CD14-positive monocyte (primary cell): ENCODE measurements around the gene GPR183. TPM values are rescaled to one million over a fixed set of nuclear protein-coding genes. Genes with fewer than 3 reads are reported as not detected.

Experiments
- DNase-seq, 3 donors: peaks; one replicate each; pipeline ENCODE4 v3.0.0-alpha.2; 2011 to 2022
- H2AFZ ChIP-seq: 2 replicates; pipeline ENCODE4 v1.6.0; 2012; ENCODE audit warnings: mild to moderate bottlenecking, low read depth, low read length, inconsistent platforms; ENCODE audit not compliant: insufficient read depth, poor library complexity, severe bottlenecking
- H3K27ac ChIP-seq, 2 donors: 1 replicate in 1 of 2; 2 replicates in 1 of 2; pipeline ENCODE4 v1.5.1; 2012 to 2013; ENCODE audit warnings: low read length in 2 of 2, control low read depth in 1 of 2, inconsistent platforms in 1 of 2, low read depth in 1 of 2, mild to moderate bottlenecking in 1 of 2
- H3K27me3 ChIP-seq, 2 donors: one replicate each; pipeline versions ENCODE4 v1.6.0 to v1.6.1; 2011 to 2013; ENCODE audit warnings: low read length in 2 of 2; ENCODE audit not compliant: control insufficient read depth in 2 of 2, insufficient read depth in 2 of 2
- H3K36me3 ChIP-seq, 2 donors: replicated peaks in 1 of 2; 1 replicate in 1 of 2; 2 replicates in 1 of 2; pipeline versions ENCODE4 v1.5.1 to v1.6.1; 2012 to 2013; ENCODE audit warnings: low read length in 2 of 2, control low read depth in 1 of 2, inconsistent platforms in 1 of 2, mild to moderate bottlenecking in 1 of 2; ENCODE audit not compliant: insufficient read depth in 2 of 2, control insufficient read depth in 1 of 2
- H3K4me1 ChIP-seq, 2 donors: 1 replicate in 1 of 2; 2 replicates in 1 of 2; pipeline versions ENCODE4 v1.5.1 to v1.6.1; 2012 to 2013; ENCODE audit warnings: low read length in 2 of 2, control low read depth in 1 of 2, inconsistent platforms in 1 of 2, mild to moderate bottlenecking in 1 of 2, moderate library complexity in 1 of 2; ENCODE audit not compliant: insufficient read depth in 2 of 2, control insufficient read depth in 1 of 2
- H3K4me2 ChIP-seq: replicated peaks from 2 replicates; pipeline ENCODE3; 2012; ENCODE audit warnings: low read length, moderate library complexity, mild to moderate bottlenecking; ENCODE audit not compliant: poor library complexity, severe bottlenecking; ENCODE audit errors: extremely low read depth
- H3K4me3 ChIP-seq, 3 experiments: fragments of 200-600 bp in 1 of 3; sonication (generic) in 1 of 3; replicated peaks in 1 of 3; 1 replicate in 2 of 3; 2 replicates in 1 of 3; pipeline ENCODE4 v1.5.1; 2011 to 2013; ENCODE audit warnings: low read length in 3 of 3, mild to moderate bottlenecking in 3 of 3, control low read depth in 2 of 3, low read depth in 2 of 3, inconsistent platforms in 1 of 3, moderate library complexity in 1 of 3
- H3K79me2 ChIP-seq: 2 replicates; pipeline ENCODE4 v1.6.0; 2012; ENCODE audit warnings: mild to moderate bottlenecking, control low read depth, inconsistent platforms, low read length, moderate library complexity; ENCODE audit not compliant: insufficient read depth
- H3K9ac ChIP-seq: 2 replicates; pipeline ENCODE4 v1.6.0; 2017; ENCODE audit warnings: low read length, mild to moderate bottlenecking; ENCODE audit not compliant: insufficient read depth, poor library complexity, severe bottlenecking
- H3K9me3 ChIP-seq, 2 donors: replicated peaks in 1 of 2; 1 replicate in 1 of 2; 2 replicates in 1 of 2; pipeline versions ENCODE4 v1.5.1 to v1.6.1; 2012 to 2013; ENCODE audit warnings: low read length in 2 of 2, control low read depth in 1 of 2; ENCODE audit not compliant: control insufficient read depth in 1 of 2, insufficient read depth in 1 of 2
- H4K20me1 ChIP-seq: 2 replicates; pipeline ENCODE4 v1.6.0; 2012; ENCODE audit warnings: mild to moderate bottlenecking, low read length, control low read depth, moderate library complexity; ENCODE audit not compliant: insufficient read depth
- H3K27ac Mint-ChIP-seq, 7 donors: one replicate each; pipeline ENCODE4 v1.8.0; 2020; ENCODE audit warnings: mild to moderate bottlenecking in 7 of 7, mixed read lengths in 7 of 7, moderate library complexity in 6 of 7, inconsistent platforms in 2 of 7
- H3K27me3 Mint-ChIP-seq, 3 donors: one replicate each; pipeline ENCODE4 v1.8.0; 2021 to 2022; ENCODE audit warnings: low read depth in 3 of 3, mild to moderate bottlenecking in 3 of 3, mixed read lengths in 3 of 3, moderate library complexity in 3 of 3, inconsistent platforms in 1 of 3
- H3K36me3 Mint-ChIP-seq, 2 donors: one replicate each; pipeline ENCODE4 v1.8.0; 2020; ENCODE audit warnings: mixed read lengths in 2 of 2, inconsistent platforms in 1 of 2, mild to moderate bottlenecking in 1 of 2
- H3K4me1 Mint-ChIP-seq: one replicate; pipeline ENCODE4 v1.8.0; 2020; ENCODE audit warnings: mild to moderate bottlenecking, mixed read lengths
- H3K4me3 Mint-ChIP-seq, 2 donors: one replicate each; pipeline ENCODE4 v1.8.0; 2020; ENCODE audit warnings: mild to moderate bottlenecking in 2 of 2, mixed read lengths in 2 of 2, moderate library complexity in 1 of 2
- H3K9me3 Mint-ChIP-seq, 7 donors: one replicate each; pipeline ENCODE4 v1.8.0; 2020 to 2022; ENCODE audit warnings: mixed read lengths in 7 of 7, mild to moderate bottlenecking in 6 of 7, moderate library complexity in 6 of 7, inconsistent platforms in 2 of 7
- whole genome bisulfite sequencing: methylation state at CpG from one replicate; pipeline ENCODE4 v1.1.5; 2013; ENCODE audit warnings: missing lambda C conversion rate; ENCODE audit not compliant: insufficient coverage; 5-methylcytosine and 5-hydroxymethylcytosine counted together
- intact Hi-C, 2 donors: fragments of 100-400 bp; cut with micrococcal nuclease; formaldehyde crosslinking; loops; one replicate each; pipeline versions ENCODE4 v1.15.0 to v1.15.1; 2023
- polyA plus RNA-seq, 3 donors: library from polyadenylated mRNA; depleted of rRNA in 1 of 3; unstranded in 2 of 3; stranded (reverse) in 1 of 3; fragments of 300-500 nt in 2 of 3; fragments of >200 nt in 1 of 3; fragmentation: Illumina TruSeq in 2 of 3; gene quantifications; 1 replicate in 2 of 3; 2 replicates in 1 of 3; pipeline ENCODE4 v1.2.3, GENCODE V29; 2012 to 2021
- TF ChIP-seq, protein P1 (sequence below): fragments of 200-600 bp; IDR thresholded peaks from one replicate; pipeline ENCODE4 v1.8.0; 2022; ENCODE audit warnings: antibody characterized with exemption, mild to moderate bottlenecking

GPR183 gene
- polyA plus RNA-seq, 3 donors: 190 to 459 (median 288) TPM

DNA sequence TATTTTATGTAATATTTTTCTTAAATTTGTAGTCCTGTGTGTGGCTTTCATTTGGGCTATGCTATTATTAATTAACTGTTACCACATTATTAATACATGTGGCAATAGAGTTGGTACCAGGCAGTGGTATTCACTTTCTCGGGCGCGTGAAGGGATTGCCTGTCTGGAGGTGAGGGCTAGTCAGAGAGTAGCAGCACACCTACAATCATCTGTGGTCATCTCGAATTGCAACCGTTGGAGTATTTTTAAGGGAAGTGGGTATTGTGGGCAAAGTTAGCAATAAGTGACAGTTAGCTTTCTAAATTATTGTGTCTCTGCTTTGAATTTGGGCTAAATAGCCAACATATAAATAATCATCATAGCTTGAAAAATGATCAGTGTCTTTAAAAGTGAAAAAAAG is 29.0 kb downstream of the GPR183 start:
- H3K9ac ChIP-seq: no peak overlapping the region
- peaks cover 0 to 2% (median 0%) of the 10 kb centered on the region in 3 donors for H3K27me3 Mint-ChIP-seq
- H3K36me3 Mint-ChIP-seq: peaks cover 53 to 59% of the 10 kb centered on the region in 2 donors
- peak overlapping the region; percentile 83 to 100 (median 98) for H3K27ac Mint-ChIP-seq
- no peaks in the 10 kb centered on the region for H3K9me3 ChIP-seq
- no peaks in the 10 kb centered on the region for H4K20me1 ChIP-seq
- H3K4me2 ChIP-seq: peak overlapping the region; percentile 22
- no peak overlapping the region for H2AFZ ChIP-seq
- no peaks in the 10 kb centered on the region for H3K27me3 ChIP-seq
- peak in 2 of 3 donors; percentile 57 to 61 for DNase-seq
- 0% methylated on average over 2 of the region's 5 CpGs for WGBS
- H3K9me3 Mint-ChIP-seq: peaks cover 0 to 2% (median 0%) of the 10 kb centered on the region in 7 donors
- TF ChIP-seq, protein P1, sequence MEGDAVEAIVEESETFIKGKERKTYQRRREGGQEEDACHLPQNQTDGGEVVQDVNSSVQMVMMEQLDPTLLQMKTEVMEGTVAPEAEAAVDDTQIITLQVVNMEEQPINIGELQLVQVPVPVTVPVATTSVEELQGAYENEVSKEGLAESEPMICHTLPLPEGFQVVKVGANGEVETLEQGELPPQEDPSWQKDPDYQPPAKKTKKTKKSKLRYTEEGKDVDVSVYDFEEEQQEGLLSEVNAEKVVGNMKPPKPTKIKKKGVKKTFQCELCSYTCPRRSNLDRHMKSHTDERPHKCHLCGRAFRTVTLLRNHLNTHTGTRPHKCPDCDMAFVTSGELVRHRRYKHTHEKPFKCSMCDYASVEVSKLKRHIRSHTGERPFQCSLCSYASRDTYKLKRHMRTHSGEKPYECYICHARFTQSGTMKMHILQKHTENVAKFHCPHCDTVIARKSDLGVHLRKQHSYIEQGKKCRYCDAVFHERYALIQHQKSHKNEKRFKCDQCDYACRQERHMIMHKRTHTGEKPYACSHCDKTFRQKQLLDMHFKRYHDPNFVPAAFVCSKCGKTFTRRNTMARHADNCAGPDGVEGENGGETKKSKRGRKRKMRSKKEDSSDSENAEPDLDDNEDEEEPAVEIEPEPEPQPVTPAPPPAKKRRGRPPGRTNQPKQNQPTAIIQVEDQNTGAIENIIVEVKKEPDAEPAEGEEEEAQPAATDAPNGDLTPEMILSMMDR: no peak
- peak overlapping the region in 1 of 3 experiments; percentile 35 for H3K4me3 ChIP-seq
- peaks cover 79% of the 10 kb centered on the region for H3K4me1 Mint-ChIP-seq
- H3K79me2 ChIP-seq: peaks cover 67% of the 10 kb centered on the region
- peak overlapping the region; percentile 20 to 98 for H3K27ac ChIP-seq
- H3K36me3 ChIP-seq: peaks cover 0 to 7% of the 10 kb centered on the region in 2 donors
- peaks cover 71 to 74% of the 10 kb centered on the region in 2 donors for H3K4me1 ChIP-seq
- H3K4me3 Mint-ChIP-seq: peak overlapping the region; percentile 60 to 61
- intact Hi-C loops: no loop called here

DNA sequence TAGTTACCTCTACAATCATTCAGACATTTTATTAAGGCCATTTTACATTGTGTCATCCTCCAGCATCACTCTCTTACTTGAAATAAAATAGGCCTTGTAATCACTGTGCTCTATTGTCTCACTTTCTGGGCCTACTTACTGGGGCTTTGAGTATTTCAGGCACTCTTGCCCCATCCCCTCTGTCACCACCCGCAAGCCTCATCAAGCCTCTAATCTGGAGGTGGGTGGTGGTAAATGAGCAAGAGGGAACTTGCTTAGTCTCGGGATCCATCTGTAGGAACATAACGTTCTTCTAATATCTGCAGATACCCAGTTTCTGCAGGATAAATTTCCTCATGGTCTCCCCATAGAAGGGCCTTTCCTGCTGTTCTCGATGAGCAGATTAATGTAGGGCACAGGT is 29.6 kb downstream of the GPR183 start:
- Histone ChIP-seq H3K4me1 (peaks cover 65 to 68% of the 10 kb centered on the region in 2 donors), H3K9me3 (peaks cover under 1 to 1% of the 10 kb centered on the region in 2 donors), H3K9ac (no peak overlapping the region), H2AFZ (no peak overlapping the region), H3K36me3 (peaks cover 0 to 7% of the 10 kb centered on the region in 2 donors), H3K27ac (peak overlapping the region; percentile 41 to 98), H3K4me3 (peak overlapping the region in 1 of 3 experiments; percentile 35), H3K27me3 (no peaks in the 10 kb centered on the region), H4K20me1 (no peaks in the 10 kb centered on the region), H3K4me2 (peak overlapping the region; percentile 22), H3K79me2 (peaks cover 67% of the 10 kb centered on the region)
- intact Hi-C loops: no loop called here
- Mint-ChIP-seq H3K27me3 (peaks cover 0 to 2% (median 0%) of the 10 kb centered on the region in 3 donors), H3K27ac (peak overlapping the region; percentile 84 to 100 (median 98)), H3K4me1 (peaks cover 73% of the 10 kb centered on the region), H3K4me3 (peak overlapping the region in 1 of 2 donors; percentile 53), H3K9me3 (peaks cover 0 to 6% (median under 1%) of the 10 kb centered on the region in 7 donors), H3K36me3 (peaks cover 57 to 63% of the 10 kb centered on the region in 2 donors)
- peak; percentile 77 to 89 (median 83) for DNase-seq
- WGBS: 0% methylated on average over 1 of the region's 4 CpGs
- TF ChIP-seq, protein P1: no peak
